GM21423 (cell line): ENCODE results near the gene IGF2BP3.
A peak's percentile ranks its signal among the peaks of the same experiment; 100 is the strongest.
"Not testable (repeated sequence)": the region's sequence is repeated elsewhere in the genome, so short reads cannot be mapped to it uniquely, and the experiment has no call there.

Experiments
- ATAC-seq: cut with Tn5 transposase; IDR thresholded peaks from one replicate; pipeline ENCODE4 v1.9.1; 2021; ENCODE audit warnings: mild to moderate bottlenecking, moderate library complexity; ENCODE audit not compliant: unreplicated experiment

Gene IGF2BP3

DNA sequence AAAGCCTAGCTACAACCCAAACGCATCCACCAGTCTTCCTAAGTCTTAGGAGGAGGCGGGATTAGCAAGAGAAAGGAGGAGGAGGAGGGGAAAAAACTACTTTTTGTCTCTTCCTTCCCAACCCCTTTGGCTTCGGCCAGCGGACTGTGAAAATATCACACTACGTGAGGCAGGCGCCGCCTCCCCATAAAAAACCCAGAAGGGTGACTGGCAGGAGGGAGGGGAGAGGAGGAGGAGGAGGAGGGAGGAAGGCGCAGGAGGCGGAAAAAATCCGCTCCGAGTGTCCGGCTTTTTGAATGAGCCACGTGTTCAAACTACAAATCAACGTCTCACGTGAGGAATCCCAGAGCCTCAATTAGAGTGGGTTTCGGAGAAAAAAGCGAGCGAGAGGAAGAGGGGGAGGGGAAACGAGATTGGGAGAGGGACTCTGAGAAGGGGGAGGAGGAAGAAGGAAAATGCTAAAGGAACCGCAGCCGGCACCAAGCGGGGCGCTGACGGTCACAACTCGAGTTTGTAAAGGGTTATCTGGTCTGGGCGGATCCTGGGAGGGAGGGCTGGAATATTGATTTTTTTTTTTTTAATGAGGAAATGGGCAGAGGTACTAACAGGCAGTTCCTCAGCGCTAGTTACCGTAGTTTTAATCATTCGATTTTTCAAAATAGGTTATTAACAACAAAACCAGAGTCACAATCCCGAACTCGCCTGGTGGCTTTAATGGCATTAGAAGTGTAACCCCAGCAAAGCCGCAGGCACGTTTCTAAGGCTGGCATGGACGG lies at the start of gene IGF2BP3:
IGF2BP3 (minus strand) TSS at position 162 of the 776 bp plus-strand sequence. CDS start 381 bp downstream, outside the sequence.
- no peak for ATAC-seq

DNA sequence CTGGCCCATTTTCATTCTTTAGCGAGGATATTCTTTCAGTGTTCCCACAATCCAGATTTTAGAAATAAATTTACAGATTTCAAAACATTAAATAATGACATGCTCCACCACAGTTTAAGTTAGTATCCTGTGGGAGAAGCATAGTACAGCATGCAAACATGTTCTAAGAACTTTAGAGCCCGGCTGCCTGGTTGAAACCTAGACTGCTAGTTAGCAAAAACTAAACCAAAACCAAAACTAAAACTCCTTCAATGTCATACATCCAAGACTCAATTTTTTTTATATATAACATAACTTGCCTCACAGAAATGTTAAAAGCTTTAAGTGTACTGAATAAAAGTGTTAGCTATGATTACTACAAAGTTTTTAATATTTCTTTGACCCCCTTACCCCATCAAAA lies 44.5 kb upstream of the IGF2BP3 start:
- ATAC-seq, result no peak

- not testable (repeated sequence) for ATAC-seq
These were observed 43.5 kb upstream of the IGF2BP3 start for GRCh38 chr7:23513746-23514145.

DNA sequence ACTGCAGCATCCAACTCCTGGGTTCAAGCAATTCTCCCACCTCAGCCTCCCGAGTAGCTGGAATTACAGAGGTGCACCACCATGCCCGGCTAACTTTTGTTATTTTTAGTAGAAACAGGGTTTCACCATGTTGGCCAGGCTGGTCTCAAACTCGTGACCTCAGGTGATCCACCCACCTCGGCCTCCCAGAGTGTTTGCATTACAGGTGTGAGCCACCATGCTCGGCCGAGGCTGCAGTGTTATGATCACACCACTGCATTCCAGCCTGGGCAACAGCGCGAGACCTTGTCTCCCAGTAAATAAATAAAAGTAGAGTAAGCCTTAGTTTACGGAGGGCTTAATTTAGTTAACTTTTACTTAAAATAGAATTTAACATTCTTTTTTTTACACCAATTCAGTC lies 23.7 kb upstream of the IGF2BP3 start:
- no peak for ATAC-seq

DNA sequence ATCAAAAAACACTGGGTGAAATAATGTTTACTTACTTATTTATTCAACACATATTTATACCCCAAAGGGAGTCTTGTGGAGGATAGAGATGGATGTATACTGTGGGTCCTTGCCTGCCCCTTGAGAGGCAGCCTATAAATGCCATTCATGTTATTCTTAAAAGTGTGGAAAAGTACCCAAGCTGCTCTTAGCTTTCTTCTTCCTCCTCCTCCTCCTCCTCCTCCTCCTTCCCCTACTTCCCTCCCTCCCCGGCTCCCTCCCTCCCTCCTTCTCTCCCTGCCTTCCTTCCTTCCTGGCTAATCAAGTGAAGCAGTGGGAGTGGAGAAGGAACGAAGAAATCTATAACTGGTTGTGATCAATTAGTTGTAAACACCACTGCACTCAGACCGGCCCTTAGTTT lies 21.2 kb upstream of the IGF2BP3 start:
- no peak for ATAC-seq

- peak; percentile 76 for ATAC-seq
These were observed 20.3 kb upstream of the IGF2BP3 start for GRCh38 chr7:23490357-23491135.

DNA sequence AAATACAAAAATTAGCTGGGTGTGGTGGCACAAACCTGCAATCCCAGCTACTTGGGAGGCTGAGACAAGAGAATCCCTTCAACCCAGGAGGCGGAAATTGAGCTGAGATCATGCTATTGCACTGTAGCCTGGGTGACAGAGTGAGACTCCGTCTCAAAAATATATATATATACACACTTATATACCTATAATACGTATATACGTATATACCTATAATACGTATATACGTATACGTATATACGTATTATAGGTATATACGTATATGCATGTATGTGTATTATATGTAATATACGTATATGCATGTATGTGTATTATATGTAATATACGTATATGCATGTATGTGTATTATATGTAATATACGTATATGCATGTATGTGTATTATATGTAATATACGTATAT lies 18.4 kb upstream of the IGF2BP3 start:
- not testable (repeated sequence) for ATAC-seq

GRCh38 chr7:23487670-23488069 lies 17.4 kb upstream of the IGF2BP3 start:
- no peak for ATAC-seq

DNA sequence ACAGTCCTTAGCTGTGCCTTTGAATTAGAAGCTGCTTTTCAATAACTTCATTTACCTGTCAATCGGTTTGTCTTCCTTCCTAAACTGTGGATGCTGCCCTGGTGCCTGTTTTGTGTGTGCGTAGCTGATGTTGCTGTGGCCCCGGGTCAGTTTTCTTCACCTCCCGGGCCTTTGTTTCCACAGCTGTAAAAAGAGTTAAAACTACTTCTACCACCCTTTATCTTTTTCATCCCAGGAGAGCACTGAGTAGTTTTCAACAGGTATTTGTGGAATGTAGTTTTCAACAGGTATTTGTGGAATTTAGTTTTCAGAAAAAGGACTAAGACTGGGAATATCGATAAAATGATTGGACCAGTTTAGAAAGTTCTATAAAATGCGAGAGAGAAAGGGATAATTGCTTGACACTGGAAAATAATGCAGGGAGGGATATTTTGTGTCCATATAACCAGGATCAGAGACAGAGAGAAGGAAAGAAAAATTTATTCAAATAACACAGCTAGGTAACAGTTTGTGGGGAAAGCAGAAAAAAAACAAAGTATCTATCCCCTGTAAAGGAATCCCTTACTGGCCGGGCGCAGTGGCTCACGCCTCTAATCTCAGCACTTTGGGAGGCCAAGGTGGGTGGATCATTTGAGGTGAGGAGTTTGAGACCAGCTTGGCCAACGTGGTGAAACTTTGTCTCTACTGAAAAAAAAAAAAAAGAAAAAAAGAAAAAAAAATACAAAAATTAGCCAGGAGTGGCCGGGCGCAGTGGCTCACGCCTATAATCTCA lies 15.9 kb upstream of the IGF2BP3 start:
- ATAC-seq, result no peak

- ATAC-seq, result no peak
These were observed 12.4 kb upstream of the IGF2BP3 start for GRCh38 chr7:23482686-23483085.

DNA sequence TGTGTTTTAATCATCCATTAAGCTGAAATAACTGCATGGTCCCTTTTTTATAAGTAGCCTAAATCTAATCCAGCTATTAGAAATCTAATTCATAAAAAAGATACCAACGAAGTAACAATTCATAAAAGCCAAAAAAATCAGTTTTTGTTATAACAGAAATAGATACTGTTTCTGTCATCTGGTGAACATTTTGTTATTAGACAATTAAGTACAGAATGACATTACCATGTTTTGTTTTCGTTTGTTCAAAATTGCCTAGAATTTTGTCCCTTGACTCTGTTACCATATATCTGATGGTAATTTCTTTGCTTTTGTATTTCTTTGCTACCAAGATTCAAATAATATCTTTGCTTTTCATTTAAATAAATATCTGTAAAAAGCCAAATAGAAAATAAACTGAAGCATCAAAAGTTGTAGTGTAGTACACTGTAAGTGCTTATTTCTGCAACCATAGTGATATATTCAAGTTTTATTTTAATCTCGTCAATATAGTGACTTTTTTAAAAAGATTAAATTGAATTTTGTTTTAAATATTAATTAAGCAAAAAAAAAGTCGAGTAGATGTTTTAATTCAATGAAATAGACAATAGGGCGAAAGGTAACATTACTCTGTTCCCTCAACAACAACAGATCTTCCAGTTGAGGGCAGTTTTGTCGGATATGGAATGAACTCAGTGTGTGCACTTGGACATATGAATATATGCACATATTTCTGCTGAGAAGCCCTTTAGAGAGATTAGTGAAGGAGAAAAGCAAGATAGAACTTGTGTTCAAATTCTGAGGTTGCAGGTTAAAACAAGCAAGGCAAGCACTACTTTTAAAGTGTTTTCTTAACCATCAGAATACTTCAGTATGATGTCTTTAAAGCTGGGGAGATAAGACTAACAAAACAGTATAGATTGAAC lies 7.9 kb upstream of the IGF2BP3 start:
- no peak for ATAC-seq

DNA sequence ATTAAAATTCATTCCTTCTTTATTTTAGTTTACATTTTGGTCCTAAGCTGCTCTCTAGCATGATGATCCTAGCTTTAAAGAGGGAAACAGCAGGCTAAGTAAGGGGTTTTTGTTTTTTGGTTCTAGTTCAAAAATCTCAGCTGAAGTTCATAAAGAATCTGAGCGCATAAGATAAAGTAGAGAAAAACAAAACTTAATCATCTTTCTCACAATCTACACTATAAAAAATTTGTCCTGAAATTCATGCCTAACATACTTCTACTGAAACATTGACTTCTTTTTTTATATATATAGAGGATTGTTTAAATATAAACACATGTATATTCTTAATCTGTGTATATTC lies 6.8 kb upstream of the IGF2BP3 start:
- ATAC-seq, result no peak

DNA sequence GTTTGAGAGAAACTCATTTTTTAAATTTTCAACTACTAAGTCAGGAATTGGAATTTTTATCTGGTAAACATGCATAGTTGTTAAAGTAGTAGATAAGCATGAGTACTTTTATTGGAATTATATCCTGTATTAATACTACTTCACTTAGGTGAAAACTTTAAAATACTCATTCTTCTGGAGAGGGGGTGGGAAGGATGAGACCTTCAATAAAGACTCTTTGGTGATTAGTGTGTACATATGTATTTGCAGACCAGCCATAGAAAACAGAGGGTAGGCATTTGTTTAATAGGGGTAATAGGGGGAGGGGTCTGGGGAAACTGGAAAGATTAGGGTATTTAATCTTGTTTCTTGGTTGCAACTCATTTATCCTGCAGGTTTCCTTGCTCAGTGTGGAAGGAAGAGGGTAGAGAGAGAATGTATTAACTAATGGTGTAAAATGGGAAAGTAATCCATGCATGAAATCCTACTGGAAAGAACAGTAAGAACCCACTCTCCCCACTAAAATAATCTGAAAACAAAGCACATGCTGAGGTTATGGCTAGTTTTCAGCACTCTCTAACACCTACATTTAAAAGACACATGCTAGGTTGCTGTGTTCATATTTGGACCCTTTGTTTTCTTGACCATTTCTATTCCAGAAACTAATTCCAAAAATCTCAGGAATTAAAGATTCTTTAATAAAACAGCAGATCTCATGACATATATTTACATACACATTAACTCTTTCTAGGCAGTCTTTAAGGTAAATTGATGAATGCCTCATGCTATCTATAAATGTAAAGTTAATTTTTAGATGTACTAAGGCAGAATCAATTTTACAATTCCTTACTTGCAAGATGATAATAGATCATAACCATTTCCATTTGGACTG lies 6.2 kb upstream of the IGF2BP3 start:
- no peak for ATAC-seq

GRCh38 chr7:23475576-23475839 lies 5.2 kb upstream of the IGF2BP3 start:
- ATAC-seq, result no peak

GRCh38 chr7:23474829-23475575 lies 4.7 kb upstream of the IGF2BP3 start:
- no peak for ATAC-seq

DNA sequence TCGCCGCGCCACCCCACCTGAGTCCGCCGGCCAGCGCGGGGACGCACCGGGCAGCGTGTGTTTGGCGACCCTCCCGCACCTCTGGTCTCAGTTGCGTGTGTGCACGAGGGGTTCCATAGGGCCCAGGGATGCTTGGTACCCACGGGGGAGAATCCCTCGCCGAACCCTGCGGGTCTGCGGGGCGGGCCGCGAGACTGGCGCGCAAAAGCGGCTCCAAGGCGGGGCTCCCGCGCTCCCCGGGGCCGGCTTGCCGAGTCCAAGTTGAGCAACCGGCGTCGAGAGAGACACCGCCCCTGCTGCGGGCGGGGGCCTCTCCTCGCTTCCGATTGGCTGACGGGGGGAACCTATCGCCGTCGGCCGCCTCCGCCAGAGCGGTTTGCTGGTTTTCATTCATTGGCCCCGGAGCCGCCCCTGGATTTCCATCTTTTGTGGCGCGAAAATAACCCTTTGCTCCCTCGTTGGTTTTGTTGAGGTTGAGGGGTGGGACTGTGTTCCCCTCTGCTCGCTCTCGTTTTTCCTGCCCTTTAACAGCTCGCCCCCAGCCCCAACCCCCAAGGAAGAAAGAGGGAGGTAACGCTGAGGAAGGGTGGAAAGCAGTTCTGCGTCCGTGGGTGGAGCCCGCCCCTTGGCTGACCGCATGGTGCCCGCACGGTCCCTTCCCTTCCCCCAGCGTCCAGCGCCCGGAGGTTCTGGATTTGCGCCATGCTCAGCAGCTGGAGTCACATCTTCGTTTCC lies 4.0 kb upstream of the IGF2BP3 start:
- peak; percentile 72 for ATAC-seq

GRCh38 chr7:23473844-23474093 lies 3.5 kb upstream of the IGF2BP3 start:
- no peak for ATAC-seq

DNA sequence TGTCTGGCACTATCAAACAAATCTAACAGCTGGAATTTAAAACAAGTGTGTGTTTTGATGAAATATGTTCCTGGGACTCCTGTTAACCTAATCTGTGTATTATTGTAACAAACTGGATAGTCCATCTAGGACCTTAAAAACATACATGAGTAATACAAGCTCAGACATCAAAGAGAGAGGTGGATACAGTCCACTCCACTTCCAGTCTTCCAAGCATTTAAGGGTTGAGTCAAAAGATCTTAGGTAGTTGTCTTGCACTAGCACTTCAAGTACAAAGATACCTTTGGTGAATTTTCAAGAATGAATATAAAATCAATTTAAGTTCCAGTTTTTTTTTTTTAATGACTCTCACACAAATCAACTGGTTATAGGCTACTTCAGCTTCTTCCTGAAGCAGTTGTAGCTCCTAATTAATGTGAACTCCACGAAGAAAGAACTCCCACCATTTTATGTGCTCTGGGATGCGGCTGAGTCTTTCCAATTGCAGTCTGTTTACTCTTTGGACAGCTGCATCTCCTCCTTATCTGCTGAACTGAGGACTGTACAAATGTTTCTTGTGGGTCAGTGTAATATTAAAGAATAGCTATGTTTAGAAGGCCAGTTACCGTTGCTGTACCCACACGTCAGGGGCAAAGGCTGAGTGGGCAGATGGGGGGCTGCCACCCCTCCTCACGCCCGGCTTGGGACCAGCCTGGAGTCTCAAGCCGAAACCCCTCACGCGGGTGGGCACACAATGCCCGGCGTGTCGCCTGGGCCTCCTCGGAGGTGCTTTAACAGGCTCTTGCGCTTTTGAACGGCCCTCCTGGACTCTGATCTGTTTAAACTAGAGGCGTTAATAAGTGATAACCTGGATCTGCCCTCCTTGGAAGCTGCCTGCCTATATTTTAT lies 2.9 kb upstream of the IGF2BP3 start:
- ATAC-seq, result no peak
